IPS-15b (cell line): ENCODE measurements around the gene FBXO7.

ENCODE experiments used
- H3K27me3 ChIP-seq: one replicate; pipeline ENCODE4 v1.6.1; 2013; ENCODE audit warnings: low read length; ENCODE audit not compliant: control insufficient read depth, insufficient read depth
- H3K36me3 ChIP-seq: one replicate; pipeline ENCODE4 v1.6.1; 2013; ENCODE audit warnings: low read length; ENCODE audit not compliant: control insufficient read depth, insufficient read depth
- H3K4me1 ChIP-seq: one replicate; pipeline ENCODE4 v1.6.1; 2013; ENCODE audit warnings: mild to moderate bottlenecking, low read length; ENCODE audit not compliant: control insufficient read depth, insufficient read depth
- H3K4me3 ChIP-seq: one replicate; pipeline ENCODE4 v1.5.1; 2013; ENCODE audit warnings: low read depth, low read length
- H3K9ac ChIP-seq: one replicate; pipeline ENCODE4 v1.6.1; 2013; ENCODE audit warnings: low read depth, mild to moderate bottlenecking, low read length
- H3K9me3 ChIP-seq: one replicate; pipeline ENCODE4 v1.6.1; 2013; ENCODE audit warnings: mild to moderate bottlenecking, low read length; ENCODE audit not compliant: control insufficient read depth, insufficient read depth

The FBXO7 gene

DNA sequence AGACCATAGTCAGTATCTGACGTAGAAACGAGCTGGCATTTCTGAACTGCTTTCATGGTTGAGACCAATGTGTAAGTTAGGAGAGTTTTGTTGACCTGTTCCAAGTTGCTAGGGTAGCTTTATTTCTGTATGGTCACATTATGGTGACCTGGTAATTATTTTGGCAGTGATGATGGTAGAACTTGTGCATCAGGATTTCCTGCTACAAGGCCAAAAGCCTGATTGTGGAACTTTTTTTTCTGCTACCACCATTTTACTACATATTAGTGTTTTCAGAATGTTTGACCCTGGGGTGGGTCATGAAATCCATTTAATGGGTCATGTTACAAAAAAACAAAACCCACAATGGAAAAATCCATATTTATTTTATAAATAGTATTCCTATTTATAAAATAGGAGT, 18.9 kb downstream of the FBXO7 start:
- Histone ChIP-seq H3K4me1 (no peaks in the 10 kb centered on the region), H3K9me3 (no peaks in the 10 kb centered on the region), H3K27me3 (no peaks in the 10 kb centered on the region), H3K4me3 (no peak overlapping the region), H3K9ac (no peak overlapping the region), H3K36me3 (peaks cover 4% of the 10 kb centered on the region)

DNA sequence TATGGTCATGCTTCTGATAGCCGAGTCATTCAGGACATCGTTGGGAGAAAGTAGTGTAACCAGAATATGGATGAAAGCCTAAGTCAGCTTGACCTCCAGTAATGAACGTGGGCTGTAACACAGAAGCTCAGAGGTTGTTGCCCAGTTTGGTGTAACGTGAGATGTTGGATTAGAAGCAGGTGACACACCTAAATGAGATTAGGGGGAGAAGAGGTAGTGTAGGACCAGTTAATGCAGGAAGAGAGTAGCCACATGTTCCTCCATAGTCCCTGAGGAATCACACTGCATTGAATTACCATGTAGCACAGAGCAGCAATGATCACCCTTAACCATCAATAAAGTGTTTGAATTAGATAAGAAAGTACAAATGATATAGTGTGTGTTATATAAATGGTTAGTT, 20.4 kb downstream of the FBXO7 start:
- Histone ChIP-seq H3K36me3 (peaks cover 4% of the 10 kb centered on the region), H3K27me3 (no peaks in the 10 kb centered on the region), H3K4me3 (no peak overlapping the region), H3K9ac (no peak overlapping the region), H3K4me1 (no peaks in the 10 kb centered on the region), H3K9me3 (no peaks in the 10 kb centered on the region)

- no peaks in the 10 kb centered on the region for H3K9me3 ChIP-seq
- H3K4me3 ChIP-seq = no peak overlapping the region
- H3K36me3 ChIP-seq = peaks cover 4% of the 10 kb centered on the region
- H3K27me3 ChIP-seq = no peaks in the 10 kb centered on the region
- no peaks in the 10 kb centered on the region for H3K4me1 ChIP-seq
- H3K9ac ChIP-seq = no peak overlapping the region
These were observed 25.1 kb downstream of the FBXO7 start for GRCh38 chr22:32499666-32500065.

- H3K9ac ChIP-seq = no peak overlapping the region
- no peaks in the 10 kb centered on the region for H3K36me3 ChIP-seq
- no peaks in the 10 kb centered on the region for H3K4me1 ChIP-seq
- H3K9me3 ChIP-seq = no peaks in the 10 kb centered on the region
- H3K4me3 ChIP-seq = no peak overlapping the region
- no peaks in the 10 kb centered on the region for H3K27me3 ChIP-seq
These were observed 27.5 kb downstream of the FBXO7 start for GRCh38 chr22:32501836-32502752.

GRCh38 chr22:32509045-32509444, 34.4 kb downstream of the FBXO7 start:
- peaks cover 7% of the 10 kb centered on the region for H3K4me1 ChIP-seq
- peaks cover 7% of the 10 kb centered on the region for H3K36me3 ChIP-seq
- H3K4me3 ChIP-seq = no peak overlapping the region
- H3K27me3 ChIP-seq = no peaks in the 10 kb centered on the region
- H3K9ac ChIP-seq = no peak overlapping the region
- no peaks in the 10 kb centered on the region for H3K9me3 ChIP-seq

GRCh38 chr22:32511274-32511673, 36.7 kb downstream of the FBXO7 start:
- Histone ChIP-seq H3K9me3 (no peaks in the 10 kb centered on the region), H3K4me3 (no peak overlapping the region), H3K4me1 (peaks cover 7% of the 10 kb centered on the region)

GRCh38 chr22:32511776-32512175, 37.2 kb downstream of the FBXO7 start:
- no peak overlapping the region for H3K4me3 ChIP-seq

More at GRCh38 chr22:32511274-32511673, 36.7 kb downstream of the FBXO7 start:
- Histone ChIP-seq H3K36me3 (peaks cover 7% of the 10 kb centered on the region), H3K27me3 (no peaks in the 10 kb centered on the region), H3K9ac (no peak overlapping the region)

DNA sequence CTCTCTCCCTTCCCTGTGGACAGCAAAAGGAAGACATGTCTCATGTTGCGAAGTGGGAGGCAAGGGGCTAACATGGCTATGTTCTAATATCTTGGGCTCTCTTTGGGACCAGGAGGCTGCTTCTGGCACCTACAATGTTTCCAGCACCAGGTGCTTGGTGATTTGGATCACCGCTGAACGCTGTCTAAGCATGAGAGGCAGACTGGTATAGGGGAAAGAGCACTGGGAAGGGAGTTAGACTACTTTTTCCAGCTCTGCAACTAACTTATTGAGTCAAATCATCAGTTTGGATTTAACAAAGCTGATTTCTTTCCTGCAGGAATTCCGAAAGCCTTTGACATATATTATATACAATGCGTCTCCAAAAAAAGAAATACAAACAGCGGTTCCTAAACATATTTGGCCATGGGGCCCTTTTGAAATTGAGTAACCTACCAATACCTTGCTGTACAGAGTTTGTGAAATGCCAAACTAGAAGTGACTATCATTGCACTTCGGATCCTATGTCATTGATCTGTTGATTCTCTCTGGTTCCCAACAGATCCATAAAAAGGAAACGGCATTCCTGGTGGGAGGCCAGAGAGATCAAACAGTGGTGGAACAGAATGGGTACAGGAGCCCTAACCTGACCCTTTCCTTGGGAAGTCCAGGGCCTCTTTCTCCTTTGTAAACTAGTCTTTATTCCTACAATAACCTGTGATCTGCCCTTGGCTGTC, 37.8 kb downstream of the FBXO7 start:
- no peak overlapping the region for H3K9ac ChIP-seq
- H3K9me3 ChIP-seq = no peaks in the 10 kb centered on the region
- no peaks in the 10 kb centered on the region for H3K27me3 ChIP-seq
- H3K36me3 ChIP-seq = peaks cover 7% of the 10 kb centered on the region
- no peak overlapping the region for H3K4me3 ChIP-seq
- H3K4me1 ChIP-seq = peaks cover 7% of the 10 kb centered on the region

More at GRCh38 chr22:32511776-32512175, 37.2 kb downstream of the FBXO7 start:
- no peaks in the 10 kb centered on the region for H3K27me3 ChIP-seq
- no peaks in the 10 kb centered on the region for H3K9me3 ChIP-seq
- H3K4me1 ChIP-seq = peaks cover 7% of the 10 kb centered on the region
- no peak overlapping the region for H3K9ac ChIP-seq
- peaks cover 7% of the 10 kb centered on the region for H3K36me3 ChIP-seq

DNA sequence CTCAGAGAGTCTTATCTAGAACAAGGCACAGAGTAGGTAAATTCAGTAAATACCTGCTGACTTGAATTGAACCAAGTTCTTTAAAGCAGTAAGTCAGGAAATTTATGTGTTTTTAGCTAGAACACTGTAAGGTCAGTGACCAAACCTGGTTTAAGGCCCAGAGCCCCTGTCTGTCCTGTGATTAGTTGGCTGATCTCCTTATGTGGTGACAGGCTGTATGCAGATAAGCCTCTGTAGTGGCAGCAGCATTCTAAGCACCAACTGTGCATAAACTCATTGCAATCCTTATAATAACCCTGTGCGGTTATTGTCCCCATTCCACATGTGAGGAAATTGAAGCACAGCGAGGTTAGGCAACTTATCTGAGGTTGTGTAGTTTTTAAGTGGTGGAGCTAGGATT, 40.5 kb downstream of the FBXO7 start:
- Histone ChIP-seq H3K4me1 (no peaks in the 10 kb centered on the region), H3K4me3 (no peak overlapping the region), H3K36me3 (peaks cover 7% of the 10 kb centered on the region)

DNA sequence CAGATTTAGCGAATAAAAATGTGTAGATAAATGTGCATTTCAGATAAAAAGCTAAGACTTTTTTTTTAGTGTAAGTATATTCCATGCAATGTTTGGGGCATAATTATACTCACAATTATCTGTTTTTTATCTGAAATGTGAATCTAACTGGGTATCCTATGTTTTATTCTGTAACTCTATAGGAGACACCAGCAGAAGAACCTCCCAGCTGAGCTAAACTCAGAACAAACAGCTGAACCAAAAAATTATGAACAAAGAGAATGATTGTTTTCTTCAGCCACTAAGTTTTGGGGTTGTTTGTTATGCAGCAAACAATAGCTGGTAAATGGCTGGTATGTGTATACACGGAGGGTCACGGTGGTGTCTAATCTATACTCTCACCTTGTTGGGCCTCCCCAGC, 42.9 kb downstream of the FBXO7 start:
- Histone ChIP-seq H3K9me3 (no peaks in the 10 kb centered on the region), H3K36me3 (peaks cover 7% of the 10 kb centered on the region), H3K9ac (no peak overlapping the region), H3K4me1 (no peaks in the 10 kb centered on the region), H3K4me3 (no peak overlapping the region), H3K27me3 (no peaks in the 10 kb centered on the region)

More for the DNA sequence above, 40.5 kb downstream of the FBXO7 start:
- Histone ChIP-seq H3K9me3 (no peaks in the 10 kb centered on the region), H3K9ac (no peak overlapping the region), H3K27me3 (no peaks in the 10 kb centered on the region)

- Histone ChIP-seq H3K9me3 (no peaks in the 10 kb centered on the region), H3K27me3 (no peaks in the 10 kb centered on the region), H3K36me3 (peaks cover 7% of the 10 kb centered on the region), H3K4me1 (no peaks in the 10 kb centered on the region), H3K9ac (no peak overlapping the region), H3K4me3 (no peak overlapping the region)
These were observed 43.3 kb downstream of the FBXO7 start for GRCh38 chr22:32517921-32518320.

- Histone ChIP-seq H3K9ac (no peak overlapping the region), H3K9me3 (no peaks in the 10 kb centered on the region), H3K36me3 (peaks cover 5% of the 10 kb centered on the region), H3K4me3 (no peak overlapping the region), H3K27me3 (no peaks in the 10 kb centered on the region), H3K4me1 (no peaks in the 10 kb centered on the region)
These were observed 43.8 kb downstream of the FBXO7 start for GRCh38 chr22:32518381-32518780.
